CD8-positive, alpha-beta memory T cell (primary cell): Measurements from ENCODE around the gene EPAS1. TPM values are rescaled to one million over a fixed set of nuclear protein-coding genes. Genes with fewer than 3 reads are reported as not detected.
"Not testable (repeated sequence)": the region's sequence is repeated elsewhere in the genome, so short reads cannot be mapped to it uniquely, and the experiment has no call there.

Experiments
- CTCF ChIA-PET: fragments of 350-600 bp; sonication (Branson Sonifier 250); formaldehyde crosslinking; loops from one replicate; lab custom pipeline; 2021; ENCODE audit warnings: antibody characterized with exemption; lab: Charles Lee
- POLR2A ChIA-PET: fragments of 350-600 bp; sonication (Branson Sonifier 250); formaldehyde crosslinking; loops from one replicate; lab custom pipeline; 2021; ENCODE audit warnings: antibody characterized with exemption; lab: Charles Lee
- DNase-seq, 5 donors: peaks; one replicate each; pipeline versions ENCODE4 v3.0.0 to v3.0.0-alpha.2; 2020 to 2022; ENCODE audit warnings: mixed read lengths in 1 of 5
- H3K27ac ChIP-seq: one replicate; pipeline ENCODE4 v1.7.0; 2013; ENCODE audit warnings: low read depth, mild to moderate bottlenecking, low read length, moderate library complexity
- H3K27me3 ChIP-seq: 2 replicates; pipeline ENCODE4 v1.7.0; 2013; ENCODE audit warnings: low read length, mild to moderate bottlenecking; ENCODE audit not compliant: insufficient read depth, poor library complexity, severe bottlenecking
- H3K36me3 ChIP-seq: 2 replicates; pipeline ENCODE4 v1.7.0; 2013; ENCODE audit warnings: mild to moderate bottlenecking, low read length, moderate library complexity; ENCODE audit not compliant: insufficient read depth
- H3K4me1 ChIP-seq: 2 replicates; pipeline ENCODE4 v1.7.0; 2013; ENCODE audit warnings: mild to moderate bottlenecking, low read length, moderate library complexity; ENCODE audit not compliant: insufficient read depth
- H3K4me3 ChIP-seq: 2 replicates; pipeline ENCODE4 v1.7.0; 2013; ENCODE audit warnings: mild to moderate bottlenecking, low read length
- H3K9me3 ChIP-seq: 2 replicates; pipeline ENCODE4 v1.7.0; 2013; ENCODE audit warnings: mild to moderate bottlenecking, low read length
- H3K27ac Mint-ChIP-seq, 8 donors: one replicate each; pipeline ENCODE4 v1.8.0; 2020 to 2021; ENCODE audit warnings: mixed read lengths in 8 of 8, mild to moderate bottlenecking in 6 of 8, inconsistent platforms in 3 of 8, moderate library complexity in 3 of 8
- H3K27me3 Mint-ChIP-seq, 2 donors: one replicate each; pipeline ENCODE4 v1.8.0; 2020 to 2021; ENCODE audit warnings: mixed read lengths in 2 of 2, mild to moderate bottlenecking in 1 of 2, moderate library complexity in 1 of 2
- H3K36me3 Mint-ChIP-seq, 3 donors: one replicate each; pipeline ENCODE4 v1.8.0; 2020 to 2021; ENCODE audit warnings: mixed read lengths in 3 of 3, inconsistent platforms in 1 of 3, mild to moderate bottlenecking in 1 of 3
- H3K4me1 Mint-ChIP-seq, 3 donors: one replicate each; pipeline ENCODE4 v1.8.0; 2020 to 2021; ENCODE audit warnings: mixed read lengths in 3 of 3, inconsistent platforms in 1 of 3, mild to moderate bottlenecking in 1 of 3
- H3K4me3 Mint-ChIP-seq, 7 donors: one replicate each; pipeline ENCODE4 v1.8.0; 2020 to 2021; ENCODE audit warnings: mixed read lengths in 7 of 7, mild to moderate bottlenecking in 6 of 7, moderate library complexity in 4 of 7, inconsistent platforms in 2 of 7
- H3K9me3 Mint-ChIP-seq, 5 donors: one replicate each; pipeline ENCODE4 v1.8.0; 2020 to 2022; ENCODE audit warnings: mixed read lengths in 5 of 5, mild to moderate bottlenecking in 3 of 5, moderate library complexity in 2 of 5, inconsistent platforms in 1 of 5
- polyA plus RNA-seq: library from polyadenylated mRNA; unstranded; fragments of 300-500 nt; fragmentation: Illumina TruSeq; gene quantifications from one replicate; pipeline ENCODE4 v1.2.3, GENCODE V29; 2021
- total RNA-seq, 2 experiments: library from RNA; stranded (reverse); gene quantifications; one replicate each; pipeline ENCODE4 v1.2.3, GENCODE V29; 2021

Gene EPAS1
- total and polyA plus RNA-seq, 3 experiments from 2014 or later: 1.4 to 14.5 (median 9.0) TPM

DNA sequence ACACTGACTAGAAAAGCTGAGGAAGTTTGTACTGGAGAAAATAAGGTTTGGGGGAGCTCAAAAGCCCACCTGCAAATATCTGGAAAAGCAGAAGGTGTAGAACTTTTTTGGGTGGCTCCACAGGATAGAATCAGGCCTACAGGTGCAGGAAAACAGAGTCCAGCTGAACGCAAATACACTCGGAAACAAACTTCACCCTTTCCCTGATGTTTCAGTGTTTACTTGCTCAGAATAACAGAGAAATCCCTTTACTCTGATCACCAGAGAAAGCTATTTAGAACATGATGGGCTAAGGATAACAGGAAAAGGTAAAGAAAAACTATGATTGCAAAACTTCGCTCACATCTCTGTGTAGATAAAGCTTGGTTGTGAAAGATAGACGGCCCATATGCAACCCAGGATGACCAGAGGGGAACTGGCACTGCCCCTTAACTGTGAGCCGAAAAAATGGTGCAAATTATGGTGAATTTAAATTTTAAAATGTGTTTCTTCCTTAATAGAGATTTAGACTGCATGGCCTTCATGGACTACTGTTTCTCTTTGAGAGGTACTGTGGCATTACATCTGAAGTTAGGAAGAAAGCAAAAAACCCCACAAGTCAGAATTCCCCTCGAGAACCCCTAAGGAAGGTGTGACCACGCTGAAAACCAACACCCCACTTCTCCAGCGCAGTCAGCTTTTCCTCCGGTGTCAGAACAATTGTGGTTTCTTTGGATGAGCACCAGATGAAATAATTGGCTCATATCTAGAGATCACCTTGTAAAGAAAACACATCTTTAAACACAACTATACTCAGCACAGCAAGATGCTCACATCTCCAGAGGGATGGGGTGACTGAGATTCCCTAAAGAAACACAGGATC, 97.7 kb downstream of the EPAS1 start:
- no peak overlapping the region for H3K27ac Mint-ChIP-seq
- no peaks in the 10 kb centered on the region for H3K4me1 ChIP-seq
- peaks cover 0 to 7% (median 0%) of the 10 kb centered on the region in 3 donors for H3K4me1 Mint-ChIP-seq
- no peak for DNase-seq
- no peaks in the 10 kb centered on the region for H3K36me3 ChIP-seq
- no peak overlapping the region for H3K4me3 Mint-ChIP-seq
- CTCF ChIA-PET: no interaction called here
- peaks cover 0 to 9% of the 10 kb centered on the region in 2 donors for H3K27me3 Mint-ChIP-seq
- H3K36me3 Mint-ChIP-seq: peaks cover 0 to 3% (median 0%) of the 10 kb centered on the region in 3 donors
- H3K27me3 ChIP-seq: no peaks in the 10 kb centered on the region
- POLR2A ChIA-PET: no interaction called here
- no peaks in the 10 kb centered on the region for H3K9me3 Mint-ChIP-seq
- no peak overlapping the region for H3K27ac ChIP-seq
- no peaks in the 10 kb centered on the region for H3K9me3 ChIP-seq
- H3K4me3 ChIP-seq: no peak overlapping the region

DNA sequence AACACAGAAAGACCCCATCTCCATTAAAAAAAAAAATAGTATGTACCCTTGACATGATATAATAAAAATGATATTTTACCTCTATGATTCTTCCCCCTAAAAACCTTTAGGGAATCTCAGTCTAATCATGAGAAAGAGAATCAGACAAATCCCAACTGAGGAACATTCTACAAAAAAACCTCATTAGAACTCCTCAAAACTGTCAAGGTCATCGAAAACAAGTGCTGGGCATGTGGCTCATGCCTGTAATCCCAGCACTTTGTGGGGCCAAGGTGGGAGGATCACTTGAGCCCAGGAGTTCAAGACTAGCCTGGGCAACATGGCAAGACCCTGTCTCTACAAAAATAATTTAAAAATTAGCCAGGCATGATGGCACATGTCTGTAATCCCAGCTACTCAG, 98.5 kb downstream of the EPAS1 start:
- DNase-seq, H3K4me3 Mint-ChIP-seq, CTCF ChIA-PET, H3K27me3 Mint-ChIP-seq, H3K27ac ChIP-seq, H3K9me3 ChIP-seq, H3K4me1 Mint-ChIP-seq, H3K36me3 ChIP-seq, H3K36me3 Mint-ChIP-seq, POLR2A ChIA-PET, H3K27me3 ChIP-seq, H3K4me1 ChIP-seq, H3K9me3 Mint-ChIP-seq, H3K4me3 ChIP-seq, H3K27ac Mint-ChIP-seq: not testable (repeated sequence)

DNA sequence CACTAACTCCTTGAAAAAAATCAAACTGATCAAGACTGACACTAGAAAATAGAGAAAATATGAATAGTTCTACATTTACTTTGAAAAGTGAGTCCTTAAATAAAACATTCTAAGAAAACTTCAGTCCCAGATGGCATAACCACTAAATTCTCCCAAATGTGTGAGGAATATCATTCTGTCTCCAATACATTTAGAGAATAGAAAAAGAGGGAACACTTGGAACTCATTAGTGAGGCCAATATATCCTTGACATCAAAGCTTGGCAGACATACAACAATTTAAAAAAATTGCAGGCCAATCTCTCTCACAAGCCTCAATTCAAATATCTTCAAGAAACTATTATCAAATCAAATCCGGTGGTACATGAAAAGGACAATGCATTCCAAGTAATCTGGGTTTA, 102.8 kb downstream of the EPAS1 start:
- no peaks in the 10 kb centered on the region for H3K4me1 ChIP-seq
- H3K27me3 Mint-ChIP-seq: peaks cover 0 to 2% of the 10 kb centered on the region in 2 donors
- ChIA-PET POLR2A (no interaction called here), CTCF (no interaction called here)
- H3K4me3 Mint-ChIP-seq: no peak overlapping the region
- no peaks in the 10 kb centered on the region for H3K9me3 Mint-ChIP-seq
- H3K9me3 ChIP-seq: no peaks in the 10 kb centered on the region
- H3K27ac Mint-ChIP-seq: peak overlapping the region in 1 of 8 donors; percentile 1
- no peaks in the 10 kb centered on the region for H3K36me3 ChIP-seq
- H3K4me3 ChIP-seq: no peak overlapping the region
- DNase-seq: no peak
- peaks cover 0 to 4% (median 0%) of the 10 kb centered on the region in 3 donors for H3K4me1 Mint-ChIP-seq
- H3K36me3 Mint-ChIP-seq: peaks cover 0 to 3% (median 0%) of the 10 kb centered on the region in 3 donors
- no peak overlapping the region for H3K27ac ChIP-seq
- H3K27me3 ChIP-seq: no peaks in the 10 kb centered on the region

DNA sequence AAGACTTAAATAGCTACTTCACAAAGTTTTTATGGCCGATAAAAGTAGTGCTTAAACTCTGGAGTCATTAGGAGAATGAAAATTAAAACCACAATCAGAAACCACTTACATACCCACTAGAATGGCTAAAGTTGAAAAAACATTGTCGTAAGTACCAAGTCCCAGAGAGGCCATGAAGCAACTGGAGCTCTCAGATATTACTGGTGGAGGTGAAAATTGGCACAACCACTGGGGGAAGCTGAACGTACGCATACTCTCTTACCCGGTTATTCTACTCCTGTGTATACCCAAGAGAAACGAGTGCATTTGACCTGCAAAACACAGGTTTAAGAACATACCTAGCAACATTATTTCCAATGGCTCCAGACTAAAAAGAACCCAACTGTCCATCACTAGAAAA, 105.7 kb downstream of the EPAS1 start:
- Mint-ChIP-seq H3K27ac (no peak overlapping the region), H3K4me1 (no peaks in the 10 kb centered on the region), H3K36me3 (no peaks in the 10 kb centered on the region), H3K9me3 (no peaks in the 10 kb centered on the region), H3K27me3 (peaks cover 0 to 3% of the 10 kb centered on the region in 2 donors), H3K4me3 (no peak overlapping the region)
- Histone ChIP-seq H3K36me3 (no peaks in the 10 kb centered on the region), H3K4me1 (no peaks in the 10 kb centered on the region), H3K9me3 (no peaks in the 10 kb centered on the region), H3K27me3 (no peaks in the 10 kb centered on the region), H3K4me3 (no peak overlapping the region), H3K27ac (no peak overlapping the region)
- ChIA-PET CTCF (no interaction called here), POLR2A (no interaction called here)
- DNase-seq: no peak

DNA sequence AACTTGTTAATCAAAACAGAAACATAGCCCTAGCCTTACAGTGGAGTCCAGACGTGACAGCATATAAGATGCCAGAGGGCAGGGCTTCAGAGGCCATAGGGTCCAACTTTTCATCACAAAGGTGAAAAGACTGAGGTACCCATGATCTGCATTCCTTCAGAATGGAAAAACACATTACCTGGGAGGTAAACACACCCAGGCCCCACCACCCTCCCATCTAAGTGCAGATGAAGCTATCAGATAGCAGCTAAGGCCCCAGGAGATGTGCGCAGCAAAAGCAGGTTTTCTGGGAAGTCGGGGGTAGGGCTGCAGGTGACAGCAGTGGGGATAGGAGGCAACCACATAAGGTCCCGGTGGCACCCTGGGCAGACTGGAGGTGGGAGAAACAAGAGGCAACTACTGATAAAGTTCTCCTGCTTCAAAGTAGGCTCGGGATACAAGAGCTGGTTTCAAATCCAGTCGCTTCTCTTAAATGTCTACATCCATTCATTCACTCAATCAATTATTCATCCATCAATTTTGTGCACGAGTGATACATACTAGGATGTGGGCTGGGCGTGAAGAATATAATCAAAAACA, 107.1 kb downstream of the EPAS1 start:
- CTCF ChIA-PET: no interaction called here
- no peaks in the 10 kb centered on the region for H3K4me1 ChIP-seq
- H3K27ac ChIP-seq: no peak overlapping the region
- no peaks in the 10 kb centered on the region for H3K36me3 ChIP-seq
- Mint-ChIP-seq H3K9me3 (no peaks in the 10 kb centered on the region), H3K36me3 (no peaks in the 10 kb centered on the region), H3K4me1 (no peaks in the 10 kb centered on the region), H3K27me3 (peaks cover 0 to 3% of the 10 kb centered on the region in 2 donors), H3K4me3 (no peak overlapping the region), H3K27ac (no peak overlapping the region)
- no peak overlapping the region for H3K4me3 ChIP-seq
- no peak for DNase-seq
- no peaks in the 10 kb centered on the region for H3K27me3 ChIP-seq
- POLR2A ChIA-PET: no interaction called here
- no peaks in the 10 kb centered on the region for H3K9me3 ChIP-seq

DNA sequence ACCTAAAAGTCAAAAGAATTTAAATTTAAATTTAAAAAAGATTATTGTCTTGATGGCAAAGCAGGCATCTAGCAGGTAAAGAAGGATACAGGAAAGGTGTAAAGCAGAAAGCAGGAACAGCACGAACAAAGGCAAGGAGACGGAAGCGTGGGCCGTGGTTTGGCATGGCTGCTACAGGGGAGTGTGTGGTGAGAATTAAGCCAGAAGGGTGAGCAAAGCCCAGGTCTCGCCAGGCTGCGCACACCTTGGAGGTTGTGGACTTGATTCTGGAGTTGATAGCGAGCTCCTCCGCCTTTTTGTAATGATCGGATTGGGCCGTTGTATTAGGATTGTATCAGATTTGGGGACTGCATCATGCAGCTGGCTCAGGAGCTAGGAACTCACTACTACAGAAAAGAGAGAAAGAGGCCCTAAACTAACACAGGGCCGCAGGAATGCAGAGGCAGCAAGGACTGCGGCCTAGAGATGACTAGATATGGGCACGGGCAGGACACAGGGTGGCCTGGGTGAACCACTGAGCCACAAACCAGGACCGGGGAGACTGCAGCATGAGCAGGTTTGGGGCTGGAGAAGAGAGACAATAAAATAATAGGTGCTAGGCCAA, 110.7 kb downstream of the EPAS1 start:
- no peaks in the 10 kb centered on the region for H3K4me1 Mint-ChIP-seq
- no peaks in the 10 kb centered on the region for H3K36me3 Mint-ChIP-seq
- DNase-seq: no peak
- H3K27me3 Mint-ChIP-seq: peaks cover 0 to 3% of the 10 kb centered on the region in 2 donors
- no peak overlapping the region for H3K27ac Mint-ChIP-seq
- H3K4me1 ChIP-seq: no peaks in the 10 kb centered on the region
- no peaks in the 10 kb centered on the region for H3K27me3 ChIP-seq
- no peak overlapping the region for H3K4me3 Mint-ChIP-seq
- H3K27ac ChIP-seq: no peak overlapping the region
- POLR2A ChIA-PET: no interaction called here
- H3K4me3 ChIP-seq: no peak overlapping the region
- H3K9me3 Mint-ChIP-seq: no peaks in the 10 kb centered on the region
- H3K36me3 ChIP-seq: no peaks in the 10 kb centered on the region
- no peaks in the 10 kb centered on the region for H3K9me3 ChIP-seq
- CTCF ChIA-PET: no interaction called here

DNA sequence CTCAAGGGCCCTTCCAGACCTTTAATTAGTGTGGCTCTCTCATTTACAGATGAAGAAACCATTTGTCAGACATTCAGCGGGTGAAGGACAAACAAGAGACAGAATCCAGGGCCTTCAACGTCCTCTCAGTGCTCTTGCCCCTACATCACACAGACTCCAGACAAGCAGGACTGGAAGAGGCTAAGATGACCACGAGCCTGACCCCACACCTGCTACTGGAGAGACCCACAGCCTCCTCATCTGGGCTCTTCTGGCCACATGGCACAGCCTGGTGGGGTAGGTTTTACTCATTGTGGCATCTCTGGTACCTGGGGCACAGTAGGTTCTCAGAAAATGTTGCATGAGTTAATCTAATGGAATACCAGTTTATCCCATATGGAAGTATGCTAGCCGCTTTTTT, 112.5 kb downstream of the EPAS1 start:
- no peak for DNase-seq
- CTCF ChIA-PET: no interaction called here
- H3K4me3 ChIP-seq: no peak overlapping the region

More for the DNA sequence above, 112.5 kb downstream of the EPAS1 start:
- Mint-ChIP-seq H3K4me1 (no peaks in the 10 kb centered on the region), H3K9me3 (no peaks in the 10 kb centered on the region), H3K27ac (no peak overlapping the region), H3K36me3 (no peaks in the 10 kb centered on the region), H3K27me3 (peaks cover 2 to 3% of the 10 kb centered on the region in 2 donors), H3K4me3 (no peak overlapping the region)
- Histone ChIP-seq H3K27ac (no peak overlapping the region), H3K9me3 (no peaks in the 10 kb centered on the region), H3K27me3 (no peaks in the 10 kb centered on the region), H3K4me1 (no peaks in the 10 kb centered on the region), H3K36me3 (no peaks in the 10 kb centered on the region)
- POLR2A ChIA-PET: no interaction called here
